Gastroesophageal sphincter (tissue), 4 donors: ENCODE results near the gene MTX1. TPM values are rescaled to one million over a fixed set of nuclear protein-coding genes. Genes with fewer than 3 reads are reported as not detected.

Experiments
- ATAC-seq: fragments of 150-250 bp; one replicate; pipeline ENCODE4 v1.9.1; 2016; ENCODE audit warnings: mild to moderate bottlenecking, moderate library complexity
- H3K27ac ChIP-seq, 4 donors: fragments of 200-600 bp; sonication (generic) in 3 of 4; 1 replicate in 3 of 4; 2 replicates in 1 of 4; pipeline ENCODE4 v1.5.1; 2016 to 2019
- H3K27me3 ChIP-seq: fragments of 200-600 bp; sonication (generic); one replicate; pipeline ENCODE4 v1.5.1; 2019
- H3K36me3 ChIP-seq, 2 donors: fragments of 200-600 bp; sonication (generic); one replicate each; pipeline ENCODE4 v1.5.1; 2019; ENCODE audit warnings: control low read depth in 1 of 2
- H3K4me1 ChIP-seq, 3 donors: fragments of 200-600 bp; sonication (generic); 1 replicate in 2 of 3; 2 replicates in 1 of 3; pipeline ENCODE4 v1.5.1; 2016 to 2019; ENCODE audit warnings: control low read depth in 2 of 3
- H3K4me3 ChIP-seq, 2 donors: fragments of 200-600 bp; sonication (generic); one replicate each; pipeline ENCODE4 v1.5.1; 2019; ENCODE audit warnings: mild to moderate bottlenecking in 1 of 2, moderate library complexity in 1 of 2
- H3K9me3 ChIP-seq, 3 donors: fragments of 200-600 bp; sonication (generic); one replicate each; pipeline ENCODE4 v1.5.1; 2017 to 2019; ENCODE audit warnings: control low read depth in 2 of 3
- CTCF ChIP-seq, 4 experiments: fragments of 200-600 bp in 2 of 4; fragments of 450-650 bp in 2 of 4; sonication (generic) in 1 of 4; IDR thresholded peaks; one replicate each; pipeline ENCODE4 v1.5.1; 2017 to 2019; ENCODE audit warnings: antibody characterized with exemption in 4 of 4, mild to moderate bottlenecking in 2 of 4, moderate library complexity in 2 of 4
- EP300 ChIP-seq: sonication (generic); formaldehyde crosslinking; IDR thresholded peaks from one replicate; pipeline ENCODE4 v1.6.1; 2017; ENCODE audit warnings: antibody characterized with exemption, mild to moderate bottlenecking
- POLR2A ChIP-seq, 2 donors: fragments of 450-650 bp; IDR thresholded peaks; one replicate each; pipeline ENCODE4 v1.6.1; 2017; ENCODE audit warnings: antibody characterized with exemption in 2 of 2, mild to moderate bottlenecking in 2 of 2, moderate library complexity in 1 of 2
- POLR2AphosphoS5 ChIP-seq: sonication (generic); formaldehyde crosslinking; IDR thresholded peaks from one replicate; pipeline ENCODE4 v1.6.1; 2017; ENCODE audit warnings: antibody characterized with exemption
- WGBS, 2 donors: methylation state at CpG; one replicate each; pipeline ENCODE4 v1.1.5; 2018; ENCODE audit warnings: low coverage in 1 of 2; 5-methylcytosine and 5-hydroxymethylcytosine counted together
- total RNA-seq, 4 donors: library from RNA; depleted of rRNA; stranded (reverse); fragments of >200 nt; gene quantifications; one replicate each; pipeline ENCODE4 v1.1.0, GENCODE V29; 2016

The MTX1 gene
- total RNA-seq, 4 donors from 2014 or later, result 28.3 to 36.0 (median 32.6) TPM

GRCh38 chr1:155251566-155251965 is 43.1 kb downstream of the MTX1 start:
- ATAC-seq, result no peak
- 40 to 58% methylated on average over 1 to 2 of the region's 7 CpGs for WGBS, 2 donors
- peaks cover 0 to 54% (median 24%) of the 10 kb centered on the region in 3 donors for H3K4me1 ChIP-seq

GRCh38 chr1:155253208-155253607 is 44.7 kb downstream of the MTX1 start:
- H3K27ac ChIP-seq, result peak overlapping the region in 2 of 4 donors; percentile 88 to 96

More at GRCh38 chr1:155251566-155251965, 43.1 kb downstream of the MTX1 start:
- Histone ChIP-seq H3K9me3 (no peaks in the 10 kb centered on the region), H3K36me3 (peaks cover 0 to 26% of the 10 kb centered on the region in 2 donors), H3K4me3 (no peak overlapping the region), H3K27me3 (no peaks in the 10 kb centered on the region), H3K27ac (peak overlapping the region in 3 of 4 donors; percentile 11 to 70 (median 45))
- TF ChIP-seq CTCF (IDR thresholded peaks at IDR 0.05) (no peak), EP300 (no peak), POLR2A (IDR thresholded peaks at IDR 0.05) (no peak), POLR2AphosphoS5 (no peak)

GRCh38 chr1:155253797-155254196 is 45.3 kb downstream of the MTX1 start:
- Histone ChIP-seq H3K27ac (peak overlapping the region in 3 of 4 donors; percentile 88 to 96 (median 96)), H3K27me3 (no peaks in the 10 kb centered on the region), H3K4me1 (peaks cover 0 to 58% (median 24%) of the 10 kb centered on the region in 3 donors), H3K36me3 (peaks cover 0 to 28% of the 10 kb centered on the region in 2 donors), H3K9me3 (no peaks in the 10 kb centered on the region), H3K4me3 (peak overlapping the region in 1 of 2 donors; percentile 80)
- no peak for ATAC-seq
- TF ChIP-seq POLR2A (IDR thresholded peaks at IDR 0.05), result no peak
- no peak for TF ChIP-seq EP300
- TF ChIP-seq POLR2AphosphoS5, result no peak
- TF ChIP-seq CTCF (IDR thresholded peaks at IDR 0.05), result no peak
- 56% methylated on average over 1 of the region's 5 CpGs; no CpG with 5 or more reads in 1 of the 2 donors for WGBS, 2 donors

More at GRCh38 chr1:155253208-155253607, 44.7 kb downstream of the MTX1 start:
- TF ChIP-seq CTCF (IDR thresholded peaks at IDR 0.05), result no peak
- TF ChIP-seq EP300, result no peak
- ATAC-seq, result no peak
- Histone ChIP-seq H3K4me1 (peaks cover 0 to 58% (median 24%) of the 10 kb centered on the region in 3 donors), H3K27me3 (no peaks in the 10 kb centered on the region), H3K4me3 (no peak overlapping the region), H3K9me3 (no peaks in the 10 kb centered on the region), H3K36me3 (peaks cover 0 to 28% of the 10 kb centered on the region in 2 donors)
- WGBS, 2 donors, result 67% methylated on average over 2 to 3 of the region's 5 CpGs

GRCh38 chr1:155254228-155254713 is 45.8 kb downstream of the MTX1 start:
- WGBS, 2 donors, result 37% methylated on average over 2 of the region's 12 CpGs; no CpG with 5 or more reads in 1 of the 2 donors

More at GRCh38 chr1:155254228-155254713, 45.8 kb downstream of the MTX1 start:
- TF ChIP-seq EP300 (no peak), POLR2A (IDR thresholded peaks at IDR 0.05) (no peak), POLR2AphosphoS5 (no peak), CTCF (IDR thresholded peaks at IDR 0.05) (no peak)
- H3K36me3 ChIP-seq, result peaks cover 0 to 27% of the 10 kb centered on the region in 2 donors
- H3K27ac ChIP-seq, result peak overlapping the region; percentile 88 to 96 (median 95)
- H3K4me3 ChIP-seq, result peak overlapping the region; percentile 80 to 89
- H3K4me1 ChIP-seq, result peaks cover 0 to 58% (median 24%) of the 10 kb centered on the region in 3 donors
- no peak for ATAC-seq
- no peaks in the 10 kb centered on the region for H3K27me3 ChIP-seq
- H3K9me3 ChIP-seq, result no peaks in the 10 kb centered on the region
